NCI-H774 (cell line): ENCODE results near the gene RCE1.
A peak's percentile ranks its signal among the peaks of the same experiment; 100 is the strongest.
"Not testable (repeated sequence)": the region's sequence is repeated elsewhere in the genome, so short reads cannot be mapped to it uniquely, and the experiment has no call there.

ENCODE experiments used
- DNase-seq: peaks from one replicate; lab custom pipeline; 2025; lab: John Stamatoyannopoulos, UW

Gene RCE1

GRCh38 chr11:66842896-66843775 is at the start of gene RCE1:
RCE1 (plus strand) TSS chr11:66843441; CDS start chr11:66843456, 15 bp downstream.
- DNase-seq, result peak; percentile 94

- not testable (repeated sequence) for DNase-seq
Observed at GRCh38 chr11:66799815-66800214, 43.4 kb upstream of the RCE1 start.

- no peak for DNase-seq
Observed at GRCh38 chr11:66800720-66801428, 42.4 kb upstream of the RCE1 start.

- DNase-seq, result no peak
Observed at GRCh38 chr11:66809592-66809991, 33.6 kb upstream of the RCE1 start.

GRCh38 chr11:66810576-66811185 is 32.6 kb upstream of the RCE1 start:
- no peak for DNase-seq

- DNase-seq, result no peak
Observed at GRCh38 chr11:66814678-66815077, 28.6 kb upstream of the RCE1 start.

GRCh38 chr11:66815646-66816045 is 27.6 kb upstream of the RCE1 start:
- DNase-seq, result no peak

- DNase-seq, result no peak
Observed at GRCh38 chr11:66818231-66818955, 24.8 kb upstream of the RCE1 start.

GRCh38 chr11:66820381-66820780 is 22.9 kb upstream of the RCE1 start:
- DNase-seq, result no peak

- no peak for DNase-seq
Observed at GRCh38 chr11:66820901-66821300, 22.3 kb upstream of the RCE1 start.

GRCh38 chr11:66823700-66824099 is 19.5 kb upstream of the RCE1 start:
- no peak for DNase-seq

- DNase-seq, result not testable (repeated sequence)
Observed at GRCh38 chr11:66824573-66824972, 18.7 kb upstream of the RCE1 start.

- DNase-seq, result no peak
Observed at GRCh38 chr11:66834539-66834845, 8.7 kb upstream of the RCE1 start.

- no peak for DNase-seq
Observed at GRCh38 chr11:66834943-66835342, 8.3 kb upstream of the RCE1 start.

GRCh38 chr11:66835768-66836405 is 7.4 kb upstream of the RCE1 start:
- DNase-seq, result no peak

- no peak for DNase-seq
Observed at GRCh38 chr11:66840317-66841091, 2.7 kb upstream of the RCE1 start.

GRCh38 chr11:66841861-66842260 is 1.4 kb upstream of the RCE1 start:
- no peak for DNase-seq

GRCh38 chr11:66842501-66842895 is 743 bp upstream of the RCE1 start:
- DNase-seq, result no peak

- no peak for DNase-seq
Observed at GRCh38 chr11:66843776-66844495, 695 bp downstream of the RCE1 start.

- no peak for DNase-seq
Observed at GRCh38 chr11:66844496-66845142, 1.4 kb downstream of the RCE1 start.
